Adrenal gland (tissue), 5 donors: ENCODE results near the gene KLK11.

Experiments
- CTCF ChIP-seq, 6 experiments: fragments of 450-650 bp in 4 of 6; fragments of 200-600 bp in 2 of 6; sonication (generic) in 1 of 6; IDR thresholded peaks; 1 replicate in 5 of 6; 2 replicates in 1 of 6; pipeline versions ENCODE4 v1.5.1 to v1.8.0; 2016 to 2021; ENCODE audit warnings: antibody characterized with exemption in 6 of 6, mild to moderate bottlenecking in 2 of 6, moderate library complexity in 1 of 6
- POLR2A ChIP-seq, 2 donors: fragments of 450-650 bp; IDR thresholded peaks; one replicate each; pipeline ENCODE4 v1.6.1; 2017; ENCODE audit warnings: antibody characterized with exemption in 2 of 2, mild to moderate bottlenecking in 2 of 2, moderate library complexity in 1 of 2
- donor health status: DM: no; HTN: no; CAD: no.

- TF ChIP-seq CTCF (IDR thresholded peaks at IDR 0.05) (no peak), POLR2A (IDR thresholded peaks at IDR 0.05) (no peak)
Observed at GRCh38 chr19:51010066-51010795, 16.2 kb downstream of the KLK11 start.
